22Rv1 (cell line): Measurements from ENCODE around the gene SLC18B1.

ENCODE experiments used
- CTCF ChIP-seq: fragments of 450-650 bp; IDR thresholded peaks from 2 replicates; pipeline ENCODE4 v1.5.1; 2017; ENCODE audit warnings: mild to moderate bottlenecking
- ZFX ChIP-seq: fragments of 450-650 bp; IDR thresholded peaks from 2 replicates; pipeline ENCODE4 v1.6.1; 2017; ENCODE audit warnings: antibody characterized with exemption, borderline replicate concordance

GRCh38 chr6:132749111-132749510, 49.3 kb downstream of the SLC18B1 start:
- TF ChIP-seq CTCF (no peak), ZFX (no peak)
